Karpas-422 (cell line): Measurements from ENCODE around the gene CNTNAP2. TPM values are rescaled to one million over a fixed set of nuclear protein-coding genes. Genes with fewer than 3 reads are reported as not detected.
"Not testable (repeated sequence)": the region's sequence is repeated elsewhere in the genome, so short reads cannot be mapped to it uniquely, and the experiment has no call there.

Source experiments
- DNase-seq: peaks from one replicate; pipeline ENCODE4 v3.0.0-alpha.2; 2015
- H2AFZ ChIP-seq: fragments of 200-600 bp; sonication (generic); 2 replicates; pipeline ENCODE4 v1.6.1; 2014; ENCODE audit warnings: antibody characterized with exemption, low read length, mixed read lengths
- H3K27ac ChIP-seq: fragments of 200-600 bp; sonication (generic); 2 replicates; pipeline ENCODE4 v1.5.1; 2014; ENCODE audit warnings: mild to moderate bottlenecking, low read length, moderate library complexity
- H3K27me3 ChIP-seq: fragments of 200-600 bp; sonication (generic); 2 replicates; pipeline ENCODE4 v1.6.1; 2014; ENCODE audit warnings: low read length, mixed read lengths
- H3K36me3 ChIP-seq: fragments of 200-600 bp; sonication (generic); 2 replicates; pipeline ENCODE4 v1.6.1; 2014; ENCODE audit warnings: low read length, mixed read lengths; ENCODE audit not compliant: insufficient read depth
- H3K4me1 ChIP-seq: fragments of 200-600 bp; sonication (generic); 2 replicates; pipeline ENCODE4 v1.6.1; 2014; ENCODE audit warnings: mild to moderate bottlenecking, low read length, mixed read lengths
- H3K4me2 ChIP-seq: fragments of 200-600 bp; sonication (generic); 2 replicates; pipeline ENCODE4 v1.6.1; 2014; ENCODE audit warnings: low read length, low read depth, mild to moderate bottlenecking; ENCODE audit not compliant: poor library complexity, severe bottlenecking
- H3K4me3 ChIP-seq: fragments of 200-600 bp; sonication (generic); 2 replicates; pipeline ENCODE4 v1.5.1; 2014; ENCODE audit warnings: mild to moderate bottlenecking, antibody characterized with exemption, low read length, mixed read lengths
- H3K79me2 ChIP-seq: fragments of 200-600 bp; sonication (generic); 2 replicates; pipeline ENCODE4 v1.6.1; 2014; ENCODE audit warnings: mild to moderate bottlenecking, low read length, mixed read lengths
- H3K9ac ChIP-seq: fragments of 200-600 bp; sonication (generic); 2 replicates; pipeline ENCODE4 v1.6.0; 2014; ENCODE audit warnings: low read length
- H3K9me2 ChIP-seq: fragments of 200-600 bp; sonication (generic), shearing (Covaris generic); replicated peaks from 2 replicates; pipeline ENCODE4 v1.6.0; 2014; ENCODE audit warnings: mild to moderate bottlenecking, low read length, moderate library complexity; ENCODE audit not compliant: insufficient read depth
- H3K9me3 ChIP-seq: fragments of 300-700, 200-600 bp; sonication (generic); 2 replicates; pipeline ENCODE4 v1.6.1; 2014; ENCODE audit warnings: low read length, mixed read lengths
- H4K20me1 ChIP-seq: fragments of 200-600 bp; sonication (generic); 2 replicates; pipeline ENCODE4 v1.6.1; 2014; ENCODE audit warnings: mild to moderate bottlenecking, antibody characterized with exemption, low read length, low read depth; ENCODE audit not compliant: insufficient read depth
- total RNA-seq: library from RNA; depleted of rRNA; stranded (reverse); fragments of >200 nt; shearing (Covaris generic); gene quantifications from 2 replicates; pipeline ENCODE4 v1.2.3, GENCODE V29; 2014; ENCODE audit warnings: low replicate concordance

The CNTNAP2 gene
- total RNA-seq, 1 experiment from 2014 or later: not detected

DNA sequence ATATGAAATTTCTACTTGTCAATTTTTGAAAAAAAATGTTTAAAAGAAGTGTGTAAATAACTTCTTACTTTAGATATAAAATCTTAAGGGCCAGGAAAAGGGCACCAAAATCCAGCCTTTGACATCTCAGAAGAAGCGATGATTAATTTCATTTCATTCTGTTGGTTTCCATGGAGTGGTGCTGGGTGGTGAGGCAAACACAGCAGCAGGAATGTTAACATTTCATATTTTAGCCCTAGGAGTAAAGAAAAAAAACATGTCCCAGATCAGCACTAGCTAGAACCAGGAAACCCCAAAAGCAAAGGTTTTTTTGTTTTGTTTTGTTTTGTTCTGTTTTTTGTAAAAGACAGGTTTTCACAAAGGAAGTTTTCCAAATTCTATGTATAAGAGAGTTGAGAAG lies 2175.2 kb downstream of the CNTNAP2 start:
- H3K4me1 ChIP-seq: peaks cover 13% of the 10 kb centered on the region
- H3K9me3 ChIP-seq: no peaks in the 10 kb centered on the region
- no peaks in the 10 kb centered on the region for H3K36me3 ChIP-seq
- no peak for DNase-seq
- no peak overlapping the region for H3K27ac ChIP-seq
- no peaks in the 10 kb centered on the region for H3K27me3 ChIP-seq
- no peak overlapping the region for H3K9ac ChIP-seq
- H3K9me2 ChIP-seq: no peaks in the 10 kb centered on the region
- H2AFZ ChIP-seq: no peak overlapping the region
- H3K79me2 ChIP-seq: no peaks in the 10 kb centered on the region
- H3K4me2 ChIP-seq: no peak overlapping the region
- H3K4me3 ChIP-seq: no peak overlapping the region
- no peaks in the 10 kb centered on the region for H4K20me1 ChIP-seq

DNA sequence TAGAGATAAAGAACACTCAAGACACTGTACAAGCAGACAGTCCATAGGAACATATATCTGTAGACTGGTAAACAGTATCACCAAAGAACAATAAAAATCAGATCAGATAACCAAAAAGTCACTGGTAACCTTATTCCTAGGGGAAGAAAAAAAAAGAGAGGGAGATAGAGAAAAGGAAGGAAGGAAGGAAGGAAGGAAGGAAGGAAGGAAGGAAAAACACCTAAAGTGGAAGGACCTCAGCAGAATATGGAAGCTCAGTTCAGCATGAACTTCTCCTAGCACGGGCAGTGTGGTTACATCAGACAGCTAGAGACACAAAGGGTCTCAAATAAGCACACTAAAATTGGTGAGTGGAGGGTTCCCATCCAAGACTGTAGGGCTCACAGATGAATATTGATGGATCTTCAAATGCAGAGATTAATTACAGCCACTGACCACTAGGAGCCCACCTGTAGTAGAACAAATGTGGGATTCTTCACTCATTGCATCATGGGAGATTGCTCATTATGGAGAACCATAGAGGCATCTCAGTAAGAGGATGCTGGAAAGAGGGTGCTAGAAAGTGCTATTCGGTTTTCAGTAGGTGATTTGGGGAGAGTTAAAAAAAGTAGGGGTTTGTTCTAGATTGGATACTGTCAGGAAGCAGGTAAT lies 2180.5 kb downstream of the CNTNAP2 start:
- no peak overlapping the region for H3K9ac ChIP-seq

GRCh38 chr7:148298768-148299167 lies 2182.2 kb downstream of the CNTNAP2 start:
- H3K27ac ChIP-seq, H3K27me3 ChIP-seq: not testable (repeated sequence)

More for the DNA sequence above, 2180.5 kb downstream of the CNTNAP2 start:
- Histone ChIP-seq H3K9me2 (no peaks in the 10 kb centered on the region), H3K27me3 (no peaks in the 10 kb centered on the region), H3K79me2 (no peaks in the 10 kb centered on the region), H3K4me3 (no peak overlapping the region), H3K27ac (no peak overlapping the region), H3K4me1 (peaks cover 9% of the 10 kb centered on the region), H3K4me2 (no peak overlapping the region), H3K36me3 (no peaks in the 10 kb centered on the region), H4K20me1 (no peaks in the 10 kb centered on the region), H3K9me3 (no peaks in the 10 kb centered on the region), H2AFZ (no peak overlapping the region)
- DNase-seq: no peak

GRCh38 chr7:148299350-148300276 lies 2183.0 kb downstream of the CNTNAP2 start:
- Histone ChIP-seq H3K27me3 (no peaks in the 10 kb centered on the region), H3K79me2 (no peaks in the 10 kb centered on the region), H3K9ac (no peak overlapping the region), H3K27ac (no peak overlapping the region), H3K4me2 (no peak overlapping the region), H3K9me3 (no peaks in the 10 kb centered on the region), H3K36me3 (no peaks in the 10 kb centered on the region), H3K4me3 (no peak overlapping the region), H2AFZ (no peak overlapping the region), H4K20me1 (no peaks in the 10 kb centered on the region), H3K9me2 (no peaks in the 10 kb centered on the region), H3K4me1 (peaks cover 25% of the 10 kb centered on the region)
- no peak for DNase-seq

More at GRCh38 chr7:148298768-148299167, 2182.2 kb downstream of the CNTNAP2 start:
- H3K9ac ChIP-seq, H3K36me3 ChIP-seq, H3K9me3 ChIP-seq, H3K79me2 ChIP-seq, H3K4me2 ChIP-seq, H4K20me1 ChIP-seq, H3K9me2 ChIP-seq, H3K4me3 ChIP-seq, DNase-seq, H2AFZ ChIP-seq: not testable (repeated sequence)
- peaks cover 16% of the 10 kb centered on the region for H3K4me1 ChIP-seq

DNA sequence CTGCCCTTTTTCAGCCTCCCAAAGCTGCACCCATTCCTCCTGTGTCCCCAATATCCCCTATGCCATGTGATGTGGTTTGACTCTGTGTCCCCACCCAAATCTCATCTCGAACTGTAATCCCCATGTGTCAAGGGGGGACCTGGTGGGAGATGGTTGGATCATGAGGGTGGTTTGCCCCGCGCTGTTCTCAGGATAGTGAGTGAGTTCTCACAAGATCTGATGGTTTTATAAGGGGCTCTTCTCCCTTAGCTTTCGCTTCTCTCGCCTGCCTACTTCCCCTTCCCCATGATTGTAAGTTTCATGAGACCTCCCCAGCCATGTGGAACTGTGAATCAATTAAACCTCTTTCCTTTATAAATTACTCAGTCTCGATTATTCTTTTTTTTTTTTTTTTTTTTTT lies 2185.8 kb downstream of the CNTNAP2 start:
- not testable (repeated sequence) for H3K4me3 ChIP-seq, H3K27me3 ChIP-seq
- peaks cover 44% of the 10 kb centered on the region for H3K4me1 ChIP-seq

GRCh38 chr7:148303295-148304082 lies 2186.9 kb downstream of the CNTNAP2 start:
- Histone ChIP-seq H3K9me3 (no peaks in the 10 kb centered on the region), H3K27ac (peak overlapping the region; percentile 63), H3K9me2 (no peaks in the 10 kb centered on the region), H3K4me1 (peaks cover 44% of the 10 kb centered on the region), H3K79me2 (no peaks in the 10 kb centered on the region), H4K20me1 (no peaks in the 10 kb centered on the region), H3K4me2 (peak overlapping the region; percentile 59), H3K4me3 (0 out of 2 replicates have a peak overlapping the region, but pooled peaks have one; percentile 17), H3K36me3 (no peaks in the 10 kb centered on the region), H3K27me3 (no peaks in the 10 kb centered on the region), H2AFZ (no peak overlapping the region), H3K9ac (peak overlapping the region; percentile 31; the same call in 1 of the 2 replicates)
- peak; percentile 50 for DNase-seq

More for the DNA sequence above, 2185.8 kb downstream of the CNTNAP2 start:
- not testable (repeated sequence) for H4K20me1 ChIP-seq, H3K9ac ChIP-seq, DNase-seq, H3K79me2 ChIP-seq, H3K36me3 ChIP-seq, H3K9me3 ChIP-seq, H3K9me2 ChIP-seq, H3K27ac ChIP-seq, H3K4me2 ChIP-seq, H2AFZ ChIP-seq

- Histone ChIP-seq H3K4me2 (peak overlapping the region; percentile 59), H3K36me3 (no peaks in the 10 kb centered on the region), H3K9me2 (no peaks in the 10 kb centered on the region), H3K79me2 (no peaks in the 10 kb centered on the region), H3K9ac (0 out of 2 replicates have a peak overlapping the region, but pooled peaks have one; percentile 31), H3K27me3 (no peaks in the 10 kb centered on the region), H4K20me1 (no peaks in the 10 kb centered on the region), H3K4me3 (0 out of 2 replicates have a peak overlapping the region, but pooled peaks have one; percentile 17), H3K9me3 (no peaks in the 10 kb centered on the region), H3K27ac (peak overlapping the region; percentile 63), H3K4me1 (peaks cover 44% of the 10 kb centered on the region), H2AFZ (no peak overlapping the region)
- no peak for DNase-seq
Measured at GRCh38 chr7:148304083-148304335, 2187.4 kb downstream of the CNTNAP2 start.

GRCh38 chr7:148304456-148304855 lies 2187.9 kb downstream of the CNTNAP2 start:
- Histone ChIP-seq H3K4me2 (peak overlapping the region; percentile 59), H3K4me1 (peaks cover 44% of the 10 kb centered on the region), H3K9me2 (no peaks in the 10 kb centered on the region), H2AFZ (no peak overlapping the region), H3K4me3 (peak overlapping the region; percentile 17; the same call in 1 of the 2 replicates), H3K9me3 (no peaks in the 10 kb centered on the region), H3K27ac (peak overlapping the region; percentile 63), H3K9ac (no peak overlapping the region), H3K36me3 (no peaks in the 10 kb centered on the region), H3K27me3 (no peaks in the 10 kb centered on the region), H4K20me1 (no peaks in the 10 kb centered on the region), H3K79me2 (no peaks in the 10 kb centered on the region)
- DNase-seq: peak; percentile 66
